DMS 273 (cell line): Measurements from ENCODE around the gene SELPLG.
"Not testable (repeated sequence)": the region's sequence is repeated elsewhere in the genome, so short reads cannot be mapped to it uniquely, and the experiment has no call there.

Experiments used
- DNase-seq: peaks from one replicate; lab custom pipeline; 2025; ENCODE audit not compliant: unreplicated experiment; lab: John Stamatoyannopoulos, UW

SELPLG gene

DNA sequence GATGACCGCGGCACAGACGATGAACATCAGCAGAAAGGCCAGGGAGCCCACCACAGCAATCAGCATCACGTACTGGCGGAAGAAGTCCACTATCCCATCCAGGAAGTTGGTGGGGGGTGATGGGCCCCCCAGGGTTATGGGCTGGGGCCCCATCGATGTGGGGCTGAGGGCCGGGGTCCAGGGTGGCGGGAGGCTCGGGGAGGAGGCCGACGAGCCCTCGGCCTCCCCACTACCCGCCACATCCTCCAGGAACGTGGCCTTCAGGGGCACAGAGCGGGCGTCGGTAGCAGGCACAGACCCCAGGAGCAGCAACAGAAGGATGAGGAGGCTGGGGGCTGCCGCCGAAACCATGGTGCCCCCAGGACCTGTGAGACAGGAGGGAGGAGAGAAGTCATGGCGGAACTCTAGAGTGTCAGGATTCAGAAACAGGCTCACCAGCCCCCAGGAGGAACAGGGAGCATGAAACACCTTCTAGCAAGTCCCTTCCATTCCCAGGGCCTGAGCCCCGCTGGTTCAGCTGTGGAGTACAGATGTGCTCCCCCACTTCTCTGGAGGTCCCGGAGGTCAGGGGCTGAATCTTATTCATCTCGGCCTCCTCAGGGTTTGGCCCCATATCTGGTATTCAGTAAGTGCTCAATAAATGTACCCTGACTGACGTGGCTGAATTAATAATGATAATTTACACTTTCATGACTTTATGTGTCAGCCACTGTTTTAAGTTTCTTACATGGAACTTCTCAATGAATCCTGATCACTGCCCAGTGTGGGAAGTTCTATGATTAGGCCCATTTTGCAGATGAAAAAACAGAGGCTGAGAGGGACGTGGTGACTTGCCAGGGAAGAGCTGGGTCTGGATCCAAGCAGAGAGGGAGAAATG is 41.4 kb downstream of the SELPLG start:
- DNase-seq: no peak

DNA sequence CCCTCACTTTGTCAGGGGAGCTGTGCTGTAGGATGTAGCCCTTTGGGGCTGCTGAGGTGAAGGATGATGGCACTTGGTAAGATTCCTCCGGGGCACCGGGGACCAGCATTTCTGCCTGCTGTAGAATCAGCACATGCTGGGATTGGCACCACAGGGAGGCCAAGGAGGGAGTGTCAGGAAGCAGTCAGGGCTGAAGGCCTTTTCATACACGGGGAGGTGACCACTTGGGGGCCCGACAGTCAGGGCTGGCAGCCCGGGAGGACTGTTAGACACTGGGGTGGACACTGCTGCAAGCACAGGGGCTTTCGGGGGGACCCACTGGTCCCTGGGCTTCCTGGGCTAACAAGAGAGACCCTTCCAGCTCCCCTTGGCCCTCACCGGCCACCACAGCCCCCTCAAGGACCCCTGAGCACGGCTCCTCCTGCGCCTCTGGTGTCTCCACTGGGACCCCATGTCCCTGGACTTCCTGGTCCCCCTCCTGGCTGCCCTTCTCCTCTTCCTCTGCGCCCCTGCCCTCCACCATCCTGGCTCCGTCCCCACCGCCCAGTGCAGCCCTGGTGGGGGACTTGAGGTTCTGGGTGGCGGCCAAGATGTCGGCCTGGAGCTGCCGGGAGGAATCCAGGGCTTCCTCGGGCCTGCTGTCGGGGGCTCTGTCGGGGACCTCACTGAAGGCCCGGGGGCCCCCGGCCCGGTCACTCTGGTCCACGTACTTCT is 42.3 kb downstream of the SELPLG start:
- no peak for DNase-seq

DNA sequence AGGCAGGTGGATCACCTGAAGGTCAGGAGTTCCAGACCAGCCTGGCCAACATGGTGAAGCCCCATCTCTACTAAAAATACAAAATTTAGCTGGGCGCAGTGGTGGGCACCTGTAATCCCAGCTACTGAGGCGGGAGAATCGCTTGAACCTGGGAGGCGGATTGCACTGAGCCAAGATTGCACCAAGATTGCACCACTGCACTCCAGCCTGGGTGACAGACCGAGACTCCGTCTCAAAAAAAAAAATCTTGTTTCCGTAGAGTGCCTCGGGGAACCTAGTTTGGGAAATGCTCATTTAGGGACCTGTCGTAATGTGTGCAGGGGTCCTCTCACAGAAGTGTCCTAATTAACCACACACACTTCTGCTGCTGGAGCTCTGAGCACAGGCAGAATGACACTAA is 43.2 kb downstream of the SELPLG start:
- not testable (repeated sequence) for DNase-seq

GRCh38 chr12:108589840-108590229 is 43.9 kb downstream of the SELPLG start:
- DNase-seq: no peak

GRCh38 chr12:108589028-108589839 is 44.5 kb downstream of the SELPLG start:
- no peak for DNase-seq

GRCh38 chr12:108587826-108588225 is 45.9 kb downstream of the SELPLG start:
- peak; percentile 27 for DNase-seq

- DNase-seq: no peak
Measured at GRCh38 chr12:108586306-108586705, 47.4 kb downstream of the SELPLG start.

DNA sequence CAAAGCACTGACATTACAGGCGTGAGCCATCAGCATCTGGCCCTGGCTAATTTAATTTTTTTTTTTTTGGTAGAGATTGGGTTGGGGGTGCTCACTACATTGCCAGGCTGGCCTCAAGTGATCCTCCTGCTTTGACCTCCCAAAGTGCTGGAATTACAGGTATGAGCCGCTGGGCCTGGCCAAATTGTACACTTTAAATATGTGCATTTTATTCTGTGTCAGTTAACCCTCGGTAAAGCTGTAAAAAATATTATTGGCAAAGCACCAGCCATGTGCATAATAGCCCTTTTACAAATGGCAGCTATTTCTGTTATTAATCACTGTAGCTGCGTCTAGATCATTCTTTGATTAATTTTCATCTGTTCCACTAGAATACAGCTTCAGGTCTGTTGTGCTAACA is 47.8 kb downstream of the SELPLG start:
- no peak for DNase-seq

DNA sequence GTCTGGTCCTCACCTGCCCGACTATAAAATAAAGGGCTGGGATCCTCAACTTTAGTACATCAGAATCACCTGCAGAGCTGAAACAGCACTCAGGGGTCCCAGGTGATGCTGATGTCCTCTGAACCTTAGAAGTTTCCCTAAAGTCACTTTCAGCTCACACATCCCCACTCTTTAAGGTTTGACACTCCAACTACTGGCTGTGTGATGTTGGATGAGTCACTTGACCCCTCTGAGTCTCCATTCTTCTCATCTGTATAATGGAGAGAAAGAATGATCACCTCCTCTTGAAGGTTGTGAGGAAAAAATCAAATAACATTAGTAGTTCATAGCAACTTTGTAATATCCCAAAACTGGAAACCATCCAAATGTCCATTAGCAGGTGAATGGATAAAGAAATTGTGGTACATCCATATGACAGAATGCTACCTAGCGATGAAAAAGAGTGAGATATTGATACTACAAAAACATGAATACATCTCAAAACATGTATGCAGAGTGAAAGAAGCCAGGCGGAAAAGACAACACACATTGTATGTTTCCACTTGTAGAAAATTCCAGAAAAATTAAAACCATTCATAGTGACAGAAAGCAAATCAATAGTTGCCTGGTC is 49.1 kb downstream of the SELPLG start:
- no peak for DNase-seq

DNA sequence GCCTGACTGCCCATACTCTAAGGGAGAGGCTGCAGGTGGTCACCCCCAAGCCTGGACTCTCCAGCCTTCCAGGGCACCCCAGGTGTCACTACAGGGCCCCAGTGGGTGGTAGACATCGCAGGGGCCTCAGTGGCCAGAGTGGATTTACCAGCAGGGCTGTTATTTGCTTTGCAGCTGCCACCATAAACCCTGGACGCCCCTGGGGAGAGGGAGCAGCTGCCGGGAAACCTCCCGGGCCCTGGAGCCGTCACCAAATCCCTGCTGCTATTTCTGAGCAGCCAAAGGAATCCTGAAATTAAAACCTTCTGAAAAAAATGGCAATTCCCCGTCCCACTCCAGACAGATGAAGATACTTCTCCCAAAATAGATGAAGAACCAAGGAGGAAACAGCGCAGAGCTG is 49.7 kb downstream of the SELPLG start:
- DNase-seq: peak; percentile 55

- no peak for DNase-seq
Measured at GRCh38 chr12:108582978-108583770, 50.5 kb downstream of the SELPLG start.

- DNase-seq: no peak
Measured at GRCh38 chr12:108582509-108582908, 51.2 kb downstream of the SELPLG start.

- DNase-seq: no peak
Measured at GRCh38 chr12:108581311-108582227, 52.1 kb downstream of the SELPLG start.

DNA sequence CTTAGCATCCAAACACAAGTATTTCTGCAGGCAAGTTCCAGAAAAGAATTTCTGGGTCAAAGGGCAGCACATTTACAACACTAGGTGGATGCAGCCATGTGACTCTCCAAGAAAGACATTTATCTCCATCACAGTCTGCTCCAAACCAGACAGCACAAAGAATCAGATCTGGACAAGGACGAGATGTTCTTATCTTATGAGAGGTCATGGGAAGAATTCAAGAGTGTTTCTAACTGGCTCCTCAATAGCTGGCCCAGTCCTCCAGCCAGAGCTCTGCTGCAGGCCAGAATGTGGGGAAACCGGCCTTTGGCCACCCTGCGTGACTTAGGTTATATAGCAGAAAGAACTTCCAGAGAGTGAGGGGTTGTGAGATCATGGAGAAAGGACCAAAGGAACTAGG is 53.2 kb downstream of the SELPLG start:
- DNase-seq: no peak

- no peak for DNase-seq
Measured at GRCh38 chr12:108578813-108579212, 54.9 kb downstream of the SELPLG start.

DNA sequence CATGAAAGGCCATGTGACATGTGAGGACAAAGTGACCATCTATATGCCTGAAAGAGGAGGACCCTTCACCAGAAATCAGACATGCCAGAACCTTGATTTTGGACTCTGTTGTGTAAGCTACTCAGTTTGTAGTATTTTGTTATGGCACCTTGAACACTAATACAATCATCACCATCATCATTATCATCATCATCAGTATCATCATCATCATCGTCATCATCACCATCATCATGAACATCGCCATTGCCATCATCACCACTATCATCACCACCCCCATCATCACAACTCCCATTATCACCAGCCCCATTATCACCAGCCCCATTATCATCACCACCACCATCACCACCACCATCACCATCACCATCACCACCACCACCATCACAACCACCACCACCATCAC is 55.4 kb downstream of the SELPLG start:
- DNase-seq: no peak

GRCh38 chr12:108577458-108577857 is 56.2 kb downstream of the SELPLG start:
- no peak for DNase-seq

GRCh38 chr12:108576660-108577234 is 56.9 kb downstream of the SELPLG start:
- no peak for DNase-seq
